Psoas muscle (tissue), 8 donors: ENCODE measurements around the gene CES2. TPM values are rescaled to one million over a fixed set of nuclear protein-coding genes. Genes with fewer than 3 reads are reported as not detected.

ENCODE experiments used
- ATAC-seq, 4 donors: fragments of 200-7000 bp; cut with Tn5 transposase; one replicate each; pipeline ENCODE4 v1.9.1; 2020; ENCODE audit warnings: moderate library complexity in 3 of 4, mild to moderate bottlenecking in 2 of 4
- DNase-seq, 2 donors: peaks; one replicate each; pipeline ENCODE4 v3.0.0-alpha.2; 2020
- H3K27ac ChIP-seq: fragments of 200-600 bp; one replicate; pipeline ENCODE4 v1.8.0; 2022
- H3K27me3 ChIP-seq, 3 donors: fragments of 200-600 bp in 1 of 3; one replicate each; pipeline versions ENCODE4 v1.6.1 to v1.8.0; 2013 to 2022; ENCODE audit warnings: low read length in 2 of 3, mild to moderate bottlenecking in 2 of 3, moderate library complexity in 1 of 3; ENCODE audit not compliant: insufficient read depth in 3 of 3
- H3K36me3 ChIP-seq, 2 donors: fragments of 200-600 bp in 1 of 2; one replicate each; pipeline versions ENCODE4 v1.6.1 to v1.8.0; 2013 to 2022; ENCODE audit warnings: low read depth in 1 of 2, mild to moderate bottlenecking in 1 of 2, moderate library complexity in 1 of 2; ENCODE audit not compliant: insufficient read depth in 1 of 2
- H3K4me1 ChIP-seq: fragments of 200-600 bp; one replicate; pipeline ENCODE4 v1.8.0; 2022
- H3K4me3 ChIP-seq: fragments of 200-600 bp; one replicate; pipeline ENCODE4 v1.8.0; 2022; ENCODE audit warnings: mild to moderate bottlenecking
- H3K9me3 ChIP-seq: fragments of 200-600 bp; one replicate; pipeline ENCODE4 v1.8.0; 2022
- WGBS, 3 donors: extraction: QIAGEN DNeasy Blood & Tissue Kit; methylation state at CpG; one replicate each; pipeline versions ENCODE4 v1.1.6 to v1.1.7; 2013; 5-methylcytosine and 5-hydroxymethylcytosine counted together
- intact Hi-C, 2 donors: fragments of 100-400 bp; cut with DNase I; formaldehyde crosslinking; loops; one replicate each; pipeline versions ENCODE4 v1.11.0 to v1.14.2; 2022
- polyA plus RNA-seq, 3 donors: library from polyadenylated mRNA; stranded (reverse); fragments of 200-250 nt; gene quantifications; one replicate each; pipeline ENCODE4 v1.2.3, GENCODE V29; 2013
- total RNA-seq, 4 donors: library from RNA; stranded (reverse); fragmentation: NEBNext Ultra II Directional in 2 of 4; extraction: Animal tissue kit (Norgen Biotek cat#: 25700) in 2 of 4; gene quantifications; one replicate each; pipeline versions ENCODE4 v1.2.1 to v1.2.4, GENCODE V29; 2021 to 2023
- TF ChIP-seq, protein P1 (sequence below): fragments of 200-600 bp; IDR thresholded peaks from one replicate; pipeline ENCODE4 v1.8.0; 2022; ENCODE audit warnings: antibody characterized with exemption
- donor health status: healthy with polysubstance abuse.
- donor health status: DM: no; HTN: no; CAD: no; lungs with moderate emphysema.
- donor health status: Bipolar disorder and iron deficiency.
- donor health status: healthy.
- donor health status: DM: yes; HTN: yes; CAD: no.
- donor health status: DM: no; HTN: no; CAD: no.
- donor health status: DM: no; HTN: no; CAD: no.
- donor health status: DM: yes; HTN: yes; CAD: no.

The CES2 gene
- total and polyA plus RNA-seq, 7 donors, result 12.8 to 92.8 (median 22.7) TPM

GRCh38 chr16:66937725-66938337 lies 2.5 kb downstream of the CES2 start:
- H3K4me1 ChIP-seq, result peaks cover 22% of the 10 kb centered on the region
- WGBS, 3 donors, result 85 to 89% (median 88%) methylated on average over 10 of the region's 10 CpGs

GRCh38 chr16:66939366-66939765 lies 4.0 kb downstream of the CES2 start:
- peaks cover 3 to 82% of the 10 kb centered on the region in 2 donors for H3K36me3 ChIP-seq
- H3K4me1 ChIP-seq, result peaks cover 16% of the 10 kb centered on the region
- peak in 1 of 2 donors; percentile 37 for DNase-seq
- intact Hi-C loops, result no loop called here
- no peak for ATAC-seq
- H3K4me3 ChIP-seq, result no peak overlapping the region
- H3K9me3 ChIP-seq, result no peaks in the 10 kb centered on the region
- no peak overlapping the region for H3K27ac ChIP-seq
- TF ChIP-seq, protein P1, sequence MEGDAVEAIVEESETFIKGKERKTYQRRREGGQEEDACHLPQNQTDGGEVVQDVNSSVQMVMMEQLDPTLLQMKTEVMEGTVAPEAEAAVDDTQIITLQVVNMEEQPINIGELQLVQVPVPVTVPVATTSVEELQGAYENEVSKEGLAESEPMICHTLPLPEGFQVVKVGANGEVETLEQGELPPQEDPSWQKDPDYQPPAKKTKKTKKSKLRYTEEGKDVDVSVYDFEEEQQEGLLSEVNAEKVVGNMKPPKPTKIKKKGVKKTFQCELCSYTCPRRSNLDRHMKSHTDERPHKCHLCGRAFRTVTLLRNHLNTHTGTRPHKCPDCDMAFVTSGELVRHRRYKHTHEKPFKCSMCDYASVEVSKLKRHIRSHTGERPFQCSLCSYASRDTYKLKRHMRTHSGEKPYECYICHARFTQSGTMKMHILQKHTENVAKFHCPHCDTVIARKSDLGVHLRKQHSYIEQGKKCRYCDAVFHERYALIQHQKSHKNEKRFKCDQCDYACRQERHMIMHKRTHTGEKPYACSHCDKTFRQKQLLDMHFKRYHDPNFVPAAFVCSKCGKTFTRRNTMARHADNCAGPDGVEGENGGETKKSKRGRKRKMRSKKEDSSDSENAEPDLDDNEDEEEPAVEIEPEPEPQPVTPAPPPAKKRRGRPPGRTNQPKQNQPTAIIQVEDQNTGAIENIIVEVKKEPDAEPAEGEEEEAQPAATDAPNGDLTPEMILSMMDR, result no peak
- no peaks in the 10 kb centered on the region for H3K27me3 ChIP-seq

More at GRCh38 chr16:66937725-66938337, 2.5 kb downstream of the CES2 start:
- DNase-seq (peak in 1 of 2 donors; percentile 27), ATAC-seq (no peak)
- H3K9me3 ChIP-seq, result no peaks in the 10 kb centered on the region
- H3K36me3 ChIP-seq, result peaks cover 3 to 67% of the 10 kb centered on the region in 2 donors
- peak overlapping the region; percentile 91 for H3K4me3 ChIP-seq
- no peaks in the 10 kb centered on the region for H3K27me3 ChIP-seq
- TF ChIP-seq, protein P1, result no peak
- intact Hi-C loops, result no loop called here
- H3K27ac ChIP-seq, result no peak overlapping the region

GRCh38 chr16:66940236-66940635 lies 4.9 kb downstream of the CES2 start:
- DNase-seq, result peak in 1 of 2 donors; percentile 43
- H3K27ac ChIP-seq, result no peak overlapping the region
- intact Hi-C loops, result no loop called here

GRCh38 chr16:66942981-66943380 lies 7.7 kb downstream of the CES2 start:
- intact Hi-C loops, result no loop called here
- ATAC-seq, result no peak
- 84 to 95% (median 94%) methylated on average over 5 of the region's 5 CpGs for WGBS, 3 donors

More at GRCh38 chr16:66940236-66940635, 4.9 kb downstream of the CES2 start:
- peaks cover 16% of the 10 kb centered on the region for H3K4me1 ChIP-seq
- 93 to 95% (median 93%) methylated on average over 16 of the region's 16 CpGs for WGBS, 3 donors
- H3K27me3 ChIP-seq, result no peaks in the 10 kb centered on the region
- H3K9me3 ChIP-seq, result no peaks in the 10 kb centered on the region
- no peak for ATAC-seq
- TF ChIP-seq, protein P1, result no peak
- no peak overlapping the region for H3K4me3 ChIP-seq
- H3K36me3 ChIP-seq, result peaks cover 3 to 85% of the 10 kb centered on the region in 2 donors

More at GRCh38 chr16:66942981-66943380, 7.7 kb downstream of the CES2 start:
- Histone ChIP-seq H3K9me3 (no peaks in the 10 kb centered on the region), H3K4me1 (no peaks in the 10 kb centered on the region), H3K27me3 (no peaks in the 10 kb centered on the region), H3K36me3 (peaks cover 3 to 67% of the 10 kb centered on the region in 2 donors), H3K27ac (no peak overlapping the region), H3K4me3 (no peak overlapping the region)
- TF ChIP-seq, protein P1, result no peak
- DNase-seq, result peak in 1 of 2 donors; percentile 23
